ENCODE data around the gene HECW1.

The HECW1 gene

DNA sequence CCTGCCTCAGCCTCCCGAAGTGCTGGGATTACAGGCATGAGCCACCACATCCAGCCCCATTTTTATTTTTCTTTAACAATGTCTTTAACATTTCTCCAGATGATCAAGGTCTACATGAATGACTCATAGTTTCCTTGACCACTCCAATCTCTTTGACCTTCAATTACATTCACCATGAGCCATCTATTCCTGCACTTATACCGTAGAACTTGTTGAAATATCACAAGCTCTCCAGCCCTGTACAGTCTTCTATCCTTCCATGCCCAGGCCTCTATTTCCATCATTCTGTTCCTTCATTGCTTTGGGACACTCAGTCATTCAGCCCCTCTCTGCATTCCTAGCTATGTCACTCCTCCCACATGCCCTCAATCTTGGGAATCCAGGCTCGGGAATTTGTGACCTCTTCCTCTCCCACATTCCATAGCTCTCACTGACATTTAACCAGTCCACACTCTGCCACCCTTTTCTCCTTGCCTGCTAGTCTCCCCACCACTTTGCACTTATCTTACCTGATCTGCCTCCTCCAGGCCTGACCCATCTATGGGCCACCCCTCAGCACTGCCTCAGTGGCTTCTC is 318.7 kb downstream of the HECW1 start:
- Histone ChIP-seq H3K27ac (ENCODE audit: low read depth, low read length) (no peak overlapping the region), H3K4me3 (ENCODE audit: low read depth in 1 of 2, low read length in 2 of 2) (no peak overlapping the region), H3K36me3 (ENCODE audit: insufficient read depth, low read length) (no peaks in the 10 kb centered on the region), H3K27me3 (ENCODE audit: control insufficient read depth in 1 of 2, insufficient read depth in 2 of 2, low read length in 2 of 2) (no peaks in the 10 kb centered on the region), H3K9ac (ENCODE audit: low read length) (no peak overlapping the region), H3K9me3 (ENCODE audit: low read length) (no peaks in the 10 kb centered on the region), H3K4me1 (ENCODE audit: insufficient read depth, low read length) (no peaks in the 10 kb centered on the region)

DNA sequence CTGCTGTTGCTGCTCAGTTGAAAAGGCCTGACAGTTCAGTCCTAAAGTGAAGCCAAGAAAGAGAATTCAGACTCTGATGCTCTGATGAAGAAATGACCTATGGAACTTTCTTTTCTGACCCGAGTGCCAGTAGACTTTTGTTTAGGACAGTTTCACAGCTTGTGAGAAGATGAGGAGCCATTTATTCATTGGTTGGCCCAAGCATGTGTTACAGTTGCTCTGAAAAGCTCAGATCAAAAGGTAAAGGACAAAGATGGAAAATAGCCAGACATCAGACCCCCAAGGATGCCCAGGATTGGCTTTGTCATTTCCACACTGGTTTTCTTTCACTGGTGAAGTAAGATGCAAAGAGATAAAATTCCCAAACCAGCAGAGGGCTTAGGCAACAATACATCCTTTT is 321.2 kb downstream of the HECW1 start:
- H3K36me3 ChIP-seq (ENCODE audit: insufficient read depth, low read length), result no peaks in the 10 kb centered on the region
- H3K9me3 ChIP-seq (ENCODE audit: low read length), result no peaks in the 10 kb centered on the region
- H3K9ac ChIP-seq (ENCODE audit: low read length), result no peak overlapping the region
- H3K4me3 ChIP-seq (ENCODE audit: low read depth in 1 of 2, low read length in 2 of 2), result no peak overlapping the region
- no peaks in the 10 kb centered on the region for H3K4me1 ChIP-seq (ENCODE audit: insufficient read depth, low read length)
- H3K27me3 ChIP-seq (ENCODE audit: control insufficient read depth in 1 of 2, insufficient read depth in 2 of 2, low read length in 2 of 2), result no peaks in the 10 kb centered on the region
- H3K27ac ChIP-seq (ENCODE audit: low read depth, low read length), result no peak overlapping the region

DNA sequence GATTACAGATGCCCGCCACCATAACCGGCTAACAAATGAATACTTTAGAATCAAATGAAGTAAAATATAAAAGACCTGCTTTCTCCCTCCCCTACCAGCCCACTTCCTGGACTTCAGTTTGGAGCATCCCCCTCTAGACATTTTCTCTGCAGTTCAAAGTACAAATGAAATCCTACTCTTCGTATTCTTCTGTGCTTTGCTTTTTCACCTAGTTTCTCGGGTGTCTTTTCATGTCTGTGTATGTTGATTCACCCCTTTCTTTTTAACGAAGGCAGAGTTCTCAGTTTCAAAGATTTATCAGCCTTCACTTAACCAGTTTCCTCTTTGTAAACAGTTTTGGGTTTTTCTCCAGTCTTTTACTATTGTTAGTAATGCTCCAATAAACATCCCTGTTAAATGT is 324.6 kb downstream of the HECW1 start:
- Histone ChIP-seq H3K4me1 (ENCODE audit: insufficient read depth, low read length) (no peaks in the 10 kb centered on the region), H3K9ac (ENCODE audit: low read length) (no peak overlapping the region), H3K4me3 (ENCODE audit: low read depth in 1 of 2, low read length in 2 of 2) (no peak overlapping the region), H3K9me3 (ENCODE audit: low read length) (no peaks in the 10 kb centered on the region), H3K27ac (ENCODE audit: low read depth, low read length) (no peak overlapping the region), H3K27me3 (ENCODE audit: control insufficient read depth in 1 of 2, insufficient read depth in 2 of 2, low read length in 2 of 2) (no peaks in the 10 kb centered on the region), H3K36me3 (ENCODE audit: insufficient read depth, low read length) (no peaks in the 10 kb centered on the region)

DNA sequence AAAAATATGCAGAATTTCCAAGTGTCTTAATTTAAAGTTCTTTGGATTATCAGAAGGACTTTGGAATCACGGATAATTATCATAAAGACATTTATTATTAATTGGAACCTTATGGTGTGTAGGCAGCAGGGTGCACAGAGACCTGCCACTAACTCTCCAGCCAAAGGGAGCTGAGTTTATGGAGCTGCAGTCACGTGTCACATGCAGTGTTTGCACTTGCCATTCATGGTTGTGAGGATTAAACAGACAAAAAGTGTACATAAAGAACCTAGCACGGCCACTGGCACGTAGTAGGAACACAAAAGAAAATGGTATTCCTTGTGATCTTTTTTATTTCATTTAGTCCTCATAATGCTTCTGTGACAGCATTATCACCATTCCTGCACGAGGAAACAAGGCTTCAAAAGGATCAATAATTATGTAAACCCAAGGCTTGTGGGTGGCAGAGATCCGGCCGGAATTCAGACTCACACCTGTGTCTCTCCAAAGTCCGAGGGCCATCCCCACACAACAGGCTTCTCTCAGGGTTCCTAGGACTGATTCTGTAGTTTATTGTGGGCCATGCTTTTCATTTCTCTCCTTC is 326.5 kb downstream of the HECW1 start:
- H3K4me3 ChIP-seq (ENCODE audit: low read depth in 1 of 2, low read length in 2 of 2), result no peak overlapping the region
- H3K4me1 ChIP-seq (ENCODE audit: insufficient read depth, low read length), result no peaks in the 10 kb centered on the region
- H3K36me3 ChIP-seq (ENCODE audit: insufficient read depth, low read length), result no peaks in the 10 kb centered on the region
- H3K27me3 ChIP-seq (ENCODE audit: control insufficient read depth in 1 of 2, insufficient read depth in 2 of 2, low read length in 2 of 2), result no peaks in the 10 kb centered on the region
- no peak overlapping the region for H3K27ac ChIP-seq (ENCODE audit: low read depth, low read length)
- no peaks in the 10 kb centered on the region for H3K9me3 ChIP-seq (ENCODE audit: low read length)
- no peak overlapping the region for H3K9ac ChIP-seq (ENCODE audit: low read length)

DNA sequence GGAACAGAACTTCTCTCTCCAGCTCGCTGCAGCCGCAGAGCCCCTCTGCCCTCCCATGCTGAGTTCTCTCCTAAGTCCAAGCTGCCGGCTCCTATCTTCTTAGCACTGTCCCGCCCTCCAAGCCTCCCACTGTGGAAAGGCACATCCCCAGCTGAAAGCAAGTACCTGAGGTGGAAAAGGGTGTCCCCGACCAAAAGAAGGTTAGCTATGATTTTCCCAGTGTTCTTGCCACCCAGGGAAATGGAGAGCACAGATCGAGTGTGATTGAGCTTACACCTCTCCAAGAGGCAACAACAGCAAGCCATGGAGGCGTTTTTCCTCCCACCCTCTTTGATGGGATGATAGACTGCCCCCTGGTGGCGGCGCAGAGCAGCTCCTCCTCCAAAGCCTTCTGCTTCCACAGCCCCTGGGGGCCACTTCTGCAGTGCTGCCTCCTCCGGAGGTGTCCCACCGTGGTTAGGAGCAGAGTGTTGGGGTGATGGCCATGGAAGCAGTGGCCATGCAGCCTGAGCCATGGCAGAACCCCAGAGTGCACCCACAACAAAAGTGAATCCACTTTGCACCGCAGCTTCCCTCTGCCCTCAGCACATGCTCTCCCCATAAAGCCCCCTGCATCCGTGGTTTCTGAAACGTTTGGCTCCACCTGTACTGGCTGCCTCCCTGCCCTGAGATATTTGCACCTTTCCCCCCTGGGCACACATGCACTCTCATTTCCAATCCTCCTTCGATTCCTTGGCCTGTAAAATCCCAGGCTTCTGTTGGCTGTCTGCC is 327.4 kb downstream of the HECW1 start:
- Histone ChIP-seq H3K9ac (ENCODE audit: low read length) (no peak overlapping the region), H3K27ac (ENCODE audit: low read depth, low read length) (no peak overlapping the region), H3K36me3 (ENCODE audit: insufficient read depth, low read length) (no peaks in the 10 kb centered on the region), H3K27me3 (ENCODE audit: control insufficient read depth in 1 of 2, insufficient read depth in 2 of 2, low read length in 2 of 2) (no peaks in the 10 kb centered on the region), H3K9me3 (ENCODE audit: low read length) (no peaks in the 10 kb centered on the region), H3K4me3 (ENCODE audit: low read depth in 1 of 2, low read length in 2 of 2) (no peak overlapping the region), H3K4me1 (ENCODE audit: insufficient read depth, low read length) (no peaks in the 10 kb centered on the region)

DNA sequence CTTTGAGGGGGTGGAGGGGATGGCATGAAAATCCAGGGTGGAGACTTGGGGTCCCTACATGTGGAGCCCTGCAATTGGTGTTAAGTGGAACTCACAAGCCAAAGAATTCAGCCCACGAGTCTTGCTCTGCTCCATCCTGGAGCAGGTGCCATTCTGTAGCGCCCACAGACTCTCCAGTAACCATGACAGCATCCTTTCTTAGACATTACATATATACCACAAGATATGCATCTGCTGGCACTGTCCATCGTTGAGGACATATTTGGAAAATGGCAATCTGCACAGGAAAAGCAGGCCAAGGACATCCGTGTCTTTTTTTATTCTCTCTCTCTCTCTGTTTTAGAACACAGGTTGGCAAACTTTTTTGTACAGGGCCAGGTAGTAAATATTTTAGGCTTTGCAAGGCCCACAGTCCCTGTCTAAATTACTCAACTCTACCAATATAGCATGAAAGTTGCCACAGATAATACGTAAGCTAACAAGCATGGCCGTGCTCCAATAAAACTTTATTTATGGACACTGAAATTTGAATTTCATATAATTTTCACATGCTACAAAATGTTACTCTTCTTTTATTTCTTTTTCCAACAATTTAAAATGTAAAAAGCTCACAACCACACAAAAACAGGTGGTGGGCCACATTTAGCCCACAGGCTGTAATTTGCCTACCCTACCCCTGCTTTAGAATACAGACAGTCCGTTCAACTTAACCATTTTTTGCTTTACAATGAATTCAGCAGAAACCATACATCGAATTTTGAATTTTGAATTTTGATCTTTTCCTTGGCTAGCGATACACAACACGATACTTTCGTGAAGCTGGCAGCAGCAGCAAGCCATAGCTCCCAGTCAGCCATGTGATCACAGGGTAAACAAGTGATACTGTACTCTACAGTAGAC is 329.0 kb downstream of the HECW1 start:
- H3K27ac ChIP-seq (ENCODE audit: low read depth, low read length), result no peak overlapping the region
- no peaks in the 10 kb centered on the region for H3K4me1 ChIP-seq (ENCODE audit: insufficient read depth, low read length)
- H3K27me3 ChIP-seq (ENCODE audit: control insufficient read depth in 1 of 2, insufficient read depth in 2 of 2, low read length in 2 of 2), result no peaks in the 10 kb centered on the region
- H3K9me3 ChIP-seq (ENCODE audit: low read length), result no peaks in the 10 kb centered on the region
- no peak overlapping the region for H3K4me3 ChIP-seq (ENCODE audit: low read depth in 1 of 2, low read length in 2 of 2)
- H3K9ac ChIP-seq (ENCODE audit: low read length), result no peak overlapping the region
- H3K36me3 ChIP-seq (ENCODE audit: insufficient read depth, low read length), result no peaks in the 10 kb centered on the region

DNA sequence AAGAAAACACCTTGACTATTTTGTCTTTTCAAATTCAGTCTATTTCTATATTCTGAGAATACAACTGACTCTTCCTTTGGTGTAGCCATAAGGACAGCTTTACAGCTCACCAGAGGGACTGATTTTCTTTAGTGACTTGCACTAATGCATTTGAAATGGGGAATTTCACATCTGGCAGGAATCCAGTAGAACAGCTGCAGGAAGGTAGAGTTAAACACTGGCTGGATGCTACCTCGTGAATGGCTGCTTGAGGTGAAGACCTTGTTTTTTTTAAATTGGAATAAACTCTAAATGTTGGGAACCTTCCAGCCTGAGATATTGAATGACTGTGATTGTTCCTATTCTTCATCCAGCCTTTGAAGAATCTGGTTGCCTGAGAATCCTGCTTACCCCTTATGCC is 330.9 kb downstream of the HECW1 start:
- no peak overlapping the region for H3K4me3 ChIP-seq (ENCODE audit: low read depth in 1 of 2, low read length in 2 of 2)

DNA sequence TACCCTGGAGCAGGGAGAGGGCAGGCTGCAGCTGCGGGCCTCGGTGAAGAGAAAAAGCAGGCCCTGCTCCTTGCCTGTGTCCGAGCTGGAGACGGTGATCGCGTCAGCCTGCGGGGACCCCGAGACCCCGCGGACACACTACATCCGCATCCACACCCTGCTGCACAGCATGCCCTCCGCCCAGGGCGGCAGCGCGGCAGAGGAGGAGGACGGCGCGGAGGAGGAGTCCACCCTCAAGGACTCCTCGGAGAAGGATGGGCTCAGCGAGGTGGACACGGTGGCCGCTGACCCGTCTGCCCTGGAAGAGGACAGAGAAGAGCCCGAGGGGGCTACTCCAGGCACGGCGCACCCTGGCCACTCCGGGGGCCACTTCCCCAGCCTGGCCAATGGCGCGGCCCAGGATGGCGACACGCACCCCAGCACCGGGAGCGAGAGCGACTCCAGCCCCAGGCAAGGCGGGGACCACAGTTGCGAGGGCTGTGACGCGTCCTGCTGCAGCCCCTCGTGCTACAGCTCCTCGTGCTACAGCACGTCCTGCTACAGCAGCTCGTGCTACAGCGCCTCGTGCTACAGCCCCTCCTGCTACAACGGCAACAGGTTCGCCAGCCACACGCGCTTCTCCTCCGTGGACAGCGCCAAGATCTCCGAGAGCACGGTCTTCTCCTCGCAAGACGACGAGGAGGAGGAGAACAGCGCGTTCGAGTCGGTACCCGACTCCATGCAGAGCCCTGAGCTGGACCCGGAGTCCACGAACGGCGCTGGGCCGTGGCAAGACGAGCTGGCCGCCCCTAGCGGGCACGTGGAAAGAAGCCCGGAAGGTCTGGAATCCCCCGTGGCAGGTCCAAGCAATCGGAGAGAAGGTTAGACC is 332.5 kb downstream of the HECW1 start:
- Histone ChIP-seq H3K27ac (ENCODE audit: low read depth, low read length) (no peak overlapping the region), H3K9ac (ENCODE audit: low read length) (no peak overlapping the region), H3K9me3 (ENCODE audit: low read length) (no peaks in the 10 kb centered on the region), H3K27me3 (ENCODE audit: control insufficient read depth in 1 of 2, insufficient read depth in 2 of 2, low read length in 2 of 2) (no peaks in the 10 kb centered on the region), H3K36me3 (ENCODE audit: insufficient read depth, low read length) (no peaks in the 10 kb centered on the region), H3K4me1 (ENCODE audit: insufficient read depth, low read length) (no peaks in the 10 kb centered on the region), H3K4me3 (ENCODE audit: low read depth in 1 of 2, low read length in 2 of 2) (no peak overlapping the region)

More for the DNA sequence above, 330.9 kb downstream of the HECW1 start:
- Histone ChIP-seq H3K9me3 (ENCODE audit: low read length) (no peaks in the 10 kb centered on the region), H3K4me1 (ENCODE audit: insufficient read depth, low read length) (no peaks in the 10 kb centered on the region), H3K9ac (ENCODE audit: low read length) (no peak overlapping the region), H3K36me3 (ENCODE audit: insufficient read depth, low read length) (no peaks in the 10 kb centered on the region), H3K27ac (ENCODE audit: low read depth, low read length) (no peak overlapping the region), H3K27me3 (ENCODE audit: control insufficient read depth in 1 of 2, insufficient read depth in 2 of 2, low read length in 2 of 2) (no peaks in the 10 kb centered on the region)

DNA sequence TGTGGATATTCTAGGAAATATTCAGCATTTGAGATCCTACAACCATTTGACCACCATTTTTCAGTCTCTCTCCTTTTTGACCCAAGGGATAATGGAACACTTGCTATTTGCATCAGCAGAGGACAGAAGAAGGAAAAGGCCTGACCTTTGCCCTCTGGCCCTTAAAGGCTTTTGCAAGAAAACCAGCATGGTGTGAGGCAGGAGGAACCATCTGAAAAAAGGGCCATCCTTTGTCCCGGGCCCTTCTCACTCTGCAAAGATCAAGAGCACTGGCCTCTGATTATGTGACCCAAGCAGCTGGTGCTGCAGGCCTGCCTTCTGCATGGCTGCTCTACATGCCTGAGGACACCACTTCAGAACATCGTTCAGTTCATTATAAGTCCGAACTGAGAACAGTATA is 337.1 kb downstream of the HECW1 start:
- no peaks in the 10 kb centered on the region for H3K4me1 ChIP-seq (ENCODE audit: insufficient read depth, low read length)
- no peaks in the 10 kb centered on the region for H3K36me3 ChIP-seq (ENCODE audit: insufficient read depth, low read length)
- no peaks in the 10 kb centered on the region for H3K9me3 ChIP-seq (ENCODE audit: low read length)
- no peak overlapping the region for H3K9ac ChIP-seq (ENCODE audit: low read length)
- H3K27me3 ChIP-seq (ENCODE audit: control insufficient read depth in 1 of 2, insufficient read depth in 2 of 2, low read length in 2 of 2), result no peaks in the 10 kb centered on the region
- no peak overlapping the region for H3K4me3 ChIP-seq (ENCODE audit: low read depth in 1 of 2, low read length in 2 of 2)
- H3K27ac ChIP-seq (ENCODE audit: low read depth, low read length), result no peak overlapping the region

DNA sequence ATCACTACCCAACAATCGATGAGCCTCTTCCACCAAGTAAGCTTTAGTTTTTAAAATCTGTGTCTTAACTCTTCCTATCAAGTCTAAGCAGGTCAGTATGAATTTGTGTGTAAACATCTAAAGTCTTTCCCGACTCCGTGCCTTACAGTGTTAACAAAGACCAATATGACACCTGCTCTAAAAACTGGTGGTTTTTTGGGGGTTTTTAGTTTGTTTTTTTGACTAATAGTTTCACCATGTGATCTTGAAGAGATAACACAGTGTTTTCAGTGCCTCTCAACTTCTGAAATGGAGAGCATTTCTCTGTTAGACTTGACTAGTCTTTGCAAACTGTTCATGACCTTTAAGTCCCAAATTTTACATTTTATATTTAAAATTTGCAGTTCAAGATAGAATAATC is 338.4 kb downstream of the HECW1 start:
- no peaks in the 10 kb centered on the region for H3K4me1 ChIP-seq (ENCODE audit: insufficient read depth, low read length)
- no peak overlapping the region for H3K27ac ChIP-seq (ENCODE audit: low read depth, low read length)
- H3K36me3 ChIP-seq (ENCODE audit: insufficient read depth, low read length), result no peaks in the 10 kb centered on the region
- no peaks in the 10 kb centered on the region for H3K9me3 ChIP-seq (ENCODE audit: low read length)
- H3K9ac ChIP-seq (ENCODE audit: low read length), result no peak overlapping the region
- H3K27me3 ChIP-seq (ENCODE audit: control insufficient read depth in 1 of 2, insufficient read depth in 2 of 2, low read length in 2 of 2), result no peaks in the 10 kb centered on the region
- no peak overlapping the region for H3K4me3 ChIP-seq (ENCODE audit: low read depth in 1 of 2, low read length in 2 of 2)
